Mesenchymal stem cell (in vitro differentiated cells and primary cell): ENCODE data around the gene TRPM2.

Source experiments
- DNase-seq: peaks from one replicate; pipeline ENCODE4 v3.0.0-alpha.2; 2013
- H2AFZ ChIP-seq: one replicate; pipeline ENCODE4 v1.6.1; 2013; ENCODE audit warnings: low read depth, mild to moderate bottlenecking, control low read depth, inconsistent platforms, low read length, moderate library complexity
- H2AK5ac ChIP-seq: 2 replicates; pipeline ENCODE4 v1.6.1; 2013; ENCODE audit warnings: low read length, moderate library complexity, mild to moderate bottlenecking, inconsistent platforms; ENCODE audit not compliant: severe bottlenecking
- H2BK120ac ChIP-seq: one replicate; pipeline ENCODE4 v1.6.1; 2013; ENCODE audit warnings: low read depth, mild to moderate bottlenecking, inconsistent platforms, low read length, moderate library complexity
- H2BK12ac ChIP-seq, 2 experiments: one replicate each; pipeline ENCODE4 v1.6.1; 2013; ENCODE audit warnings: inconsistent platforms in 2 of 2, low read length in 2 of 2, mild to moderate bottlenecking in 2 of 2, moderate library complexity in 2 of 2, control low read depth in 1 of 2
- H2BK15ac ChIP-seq: one replicate; pipeline ENCODE4 v1.6.1; 2013; ENCODE audit warnings: mild to moderate bottlenecking, low read depth, inconsistent platforms; ENCODE audit not compliant: poor library complexity, severe bottlenecking
- H2BK5ac ChIP-seq: 2 replicates; pipeline ENCODE4 v1.6.1; 2013; ENCODE audit warnings: low read depth, mild to moderate bottlenecking, low read length, control low read depth, inconsistent platforms; ENCODE audit not compliant: poor library complexity, severe bottlenecking
- H3K14ac ChIP-seq, 2 experiments: one replicate each; pipeline ENCODE4 v1.6.1; 2013; ENCODE audit warnings: inconsistent platforms in 2 of 2, low read length in 2 of 2, control low read depth in 1 of 2, mild to moderate bottlenecking in 1 of 2, moderate library complexity in 1 of 2
- H3K18ac ChIP-seq, 2 experiments: one replicate each; pipeline ENCODE4 v1.6.1; 2013; ENCODE audit warnings: inconsistent platforms in 2 of 2, low read length in 2 of 2, control low read depth in 1 of 2, low read depth in 1 of 2, mild to moderate bottlenecking in 1 of 2
- H3K23ac ChIP-seq, 2 experiments: one replicate each; pipeline ENCODE4 v1.6.1; 2013; ENCODE audit warnings: inconsistent platforms in 2 of 2, low read length in 2 of 2, mild to moderate bottlenecking in 2 of 2, moderate library complexity in 2 of 2, control low read depth in 1 of 2
- H3K27ac ChIP-seq: 2 replicates; pipeline ENCODE4 v1.5.1; 2013; ENCODE audit warnings: mild to moderate bottlenecking, moderate library complexity, low read length, control low read depth, inconsistent platforms; ENCODE audit not compliant: poor library complexity, severe bottlenecking
- H3K27me3 ChIP-seq, 2 experiments: 2 replicates each; pipeline versions ENCODE4 v1.6.1 to v1.7.0; 2013; ENCODE audit warnings: low read length in 2 of 2, mild to moderate bottlenecking in 2 of 2, moderate library complexity in 2 of 2, control low read depth in 1 of 2, inconsistent platforms in 1 of 2; ENCODE audit not compliant: control insufficient read depth in 1 of 2, insufficient read depth in 1 of 2
- H3K36me3 ChIP-seq, 2 experiments: 2 replicates each; pipeline versions ENCODE4 v1.6.1 to v1.7.0; 2013; ENCODE audit warnings: low read length in 2 of 2, control low read depth in 1 of 2, inconsistent platforms in 1 of 2, low read depth in 1 of 2, mild to moderate bottlenecking in 1 of 2; ENCODE audit not compliant: insufficient read depth in 2 of 2, control insufficient read depth in 1 of 2
- H3K4ac ChIP-seq, 2 experiments: one replicate each; pipeline ENCODE4 v1.6.1; 2013; ENCODE audit warnings: inconsistent platforms in 2 of 2, low read length in 2 of 2, mild to moderate bottlenecking in 2 of 2, moderate library complexity in 2 of 2, control low read depth in 1 of 2, low read depth in 1 of 2
- H3K4me1 ChIP-seq: 2 replicates; pipeline ENCODE4 v1.6.1; 2013; ENCODE audit warnings: low read depth, low read length, control low read depth; ENCODE audit not compliant: control insufficient read depth, insufficient read depth
- H3K4me2 ChIP-seq: 2 replicates; pipeline ENCODE4 v1.6.1; 2013; ENCODE audit warnings: low read length, mild to moderate bottlenecking, inconsistent platforms; ENCODE audit not compliant: poor library complexity, severe bottlenecking
- H3K4me3 ChIP-seq, 2 experiments: 2 replicates each; pipeline versions ENCODE4 v1.5.1 to v1.7.0; 2013; ENCODE audit warnings: low read length in 2 of 2, mild to moderate bottlenecking in 2 of 2, control low read depth in 1 of 2, low read depth in 1 of 2; ENCODE audit not compliant: insufficient read depth in 1 of 2
- H3K79me1 ChIP-seq: replicated peaks from 2 replicates; pipeline ENCODE4 v1.6.1; 2013; ENCODE audit warnings: mild to moderate bottlenecking, control low read depth, low read length, inconsistent platforms; ENCODE audit not compliant: poor library complexity, severe bottlenecking
- H3K9ac ChIP-seq: 2 replicates; pipeline ENCODE4 v1.7.0; 2013; ENCODE audit warnings: mild to moderate bottlenecking, low read length, moderate library complexity
- H3K9me3 ChIP-seq: 2 replicates; pipeline ENCODE4 v1.7.0; 2013; ENCODE audit warnings: mild to moderate bottlenecking, low read length; ENCODE audit not compliant: control insufficient read depth
- H4K8ac ChIP-seq: one replicate; pipeline ENCODE4 v1.6.1; 2013; ENCODE audit warnings: inconsistent platforms, mild to moderate bottlenecking, low read length, moderate library complexity
- H4K91ac ChIP-seq: one replicate; pipeline ENCODE4 v1.6.1; 2013; ENCODE audit warnings: mild to moderate bottlenecking, low read length, inconsistent platforms
- WGBS: methylation state at CpG from one replicate; pipeline ENCODE4 v1.1.7; 2013; ENCODE audit warnings: mixed read lengths; 5-methylcytosine and 5-hydroxymethylcytosine counted together

Gene TRPM2

GRCh38 chr21:44399151-44399954 lies 45.9 kb downstream of the TRPM2 start:
- DNase-seq: no peak
- H2BK12ac ChIP-seq: no peak overlapping the region
- H3K79me1 ChIP-seq: no peaks in the 10 kb centered on the region
- no peak overlapping the region for H3K4me2 ChIP-seq
- H3K9ac ChIP-seq: no peak overlapping the region
- H3K23ac ChIP-seq: no peak overlapping the region
- H3K18ac ChIP-seq: no peak overlapping the region
- no peak overlapping the region for H3K4ac ChIP-seq
- 81% methylated on average over 33 of the region's 33 CpGs for WGBS
- H4K91ac ChIP-seq: no peak overlapping the region
- no peak overlapping the region for H2BK15ac ChIP-seq
- H3K4me1 ChIP-seq: no peaks in the 10 kb centered on the region
- no peak overlapping the region for H3K27ac ChIP-seq
- no peak overlapping the region for H4K8ac ChIP-seq
- no peak overlapping the region for H2AFZ ChIP-seq
- no peak overlapping the region for H2BK5ac ChIP-seq
- H3K9me3 ChIP-seq: no peaks in the 10 kb centered on the region
- H2BK120ac ChIP-seq: no peak overlapping the region
- peaks cover 0 to 3% of the 10 kb centered on the region in 2 experiments for H3K27me3 ChIP-seq
- no peak overlapping the region for H3K14ac ChIP-seq
- H2AK5ac ChIP-seq: no peak overlapping the region
- H3K4me3 ChIP-seq: no peak overlapping the region
- no peaks in the 10 kb centered on the region for H3K36me3 ChIP-seq

GRCh38 chr21:44399955-44400790 lies 46.8 kb downstream of the TRPM2 start:
- H4K91ac ChIP-seq: no peak overlapping the region
- H3K4me1 ChIP-seq: no peaks in the 10 kb centered on the region
- no peak overlapping the region for H3K9ac ChIP-seq
- no peak overlapping the region for H3K4ac ChIP-seq
- H2AK5ac ChIP-seq: no peak overlapping the region
- no peak overlapping the region for H3K4me2 ChIP-seq
- H2BK12ac ChIP-seq: no peak overlapping the region
- no peaks in the 10 kb centered on the region for H3K36me3 ChIP-seq
- no peak overlapping the region for H4K8ac ChIP-seq
- H3K9me3 ChIP-seq: no peaks in the 10 kb centered on the region
- no peak overlapping the region for H3K18ac ChIP-seq
- DNase-seq: no peak
- H3K4me3 ChIP-seq: no peak overlapping the region
- H3K23ac ChIP-seq: no peak overlapping the region
- 88% methylated on average over 25 of the region's 25 CpGs for WGBS
- H2BK5ac ChIP-seq: no peak overlapping the region
- H2BK120ac ChIP-seq: no peak overlapping the region
- no peak overlapping the region for H3K27ac ChIP-seq
- no peak overlapping the region for H2BK15ac ChIP-seq
- no peak overlapping the region for H2AFZ ChIP-seq
- no peaks in the 10 kb centered on the region for H3K27me3 ChIP-seq
- no peak overlapping the region for H3K14ac ChIP-seq
- no peaks in the 10 kb centered on the region for H3K79me1 ChIP-seq

GRCh38 chr21:44400791-44401385 lies 47.5 kb downstream of the TRPM2 start:
- WGBS: 73% methylated on average over 11 of the region's 14 CpGs

More at GRCh38 chr21:44400791-44401385, 47.5 kb downstream of the TRPM2 start:
- no peaks in the 10 kb centered on the region for H3K4me1 ChIP-seq
- H4K91ac ChIP-seq: no peak overlapping the region
- H3K4ac ChIP-seq: no peak overlapping the region
- no peaks in the 10 kb centered on the region for H3K79me1 ChIP-seq
- H3K4me3 ChIP-seq: no peak overlapping the region
- H4K8ac ChIP-seq: no peak overlapping the region
- no peak overlapping the region for H3K18ac ChIP-seq
- no peak overlapping the region for H3K9ac ChIP-seq
- no peaks in the 10 kb centered on the region for H3K36me3 ChIP-seq
- no peak overlapping the region for H2BK12ac ChIP-seq
- no peak overlapping the region for H3K4me2 ChIP-seq
- H2BK15ac ChIP-seq: no peak overlapping the region
- no peak overlapping the region for H2BK5ac ChIP-seq
- no peak overlapping the region for H2BK120ac ChIP-seq
- no peaks in the 10 kb centered on the region for H3K9me3 ChIP-seq
- H3K27ac ChIP-seq: no peak overlapping the region
- no peak overlapping the region for H3K14ac ChIP-seq
- DNase-seq: no peak
- no peak overlapping the region for H3K23ac ChIP-seq
- H3K27me3 ChIP-seq: no peaks in the 10 kb centered on the region
- no peak overlapping the region for H2AK5ac ChIP-seq
- H2AFZ ChIP-seq: no peak overlapping the region
